ENCODE results near the gene ARHGAP22. TPM values are rescaled to one million over a fixed set of nuclear protein-coding genes. Genes with fewer than 3 reads are reported as not detected.
A peak's percentile ranks its signal among the peaks of the same experiment; 100 is the strongest.

ARHGAP22 gene
- total RNA-seq, 6 donors from 2014 or later, result 1.4 to 25.1 (median 7.1) TPM

DNA sequence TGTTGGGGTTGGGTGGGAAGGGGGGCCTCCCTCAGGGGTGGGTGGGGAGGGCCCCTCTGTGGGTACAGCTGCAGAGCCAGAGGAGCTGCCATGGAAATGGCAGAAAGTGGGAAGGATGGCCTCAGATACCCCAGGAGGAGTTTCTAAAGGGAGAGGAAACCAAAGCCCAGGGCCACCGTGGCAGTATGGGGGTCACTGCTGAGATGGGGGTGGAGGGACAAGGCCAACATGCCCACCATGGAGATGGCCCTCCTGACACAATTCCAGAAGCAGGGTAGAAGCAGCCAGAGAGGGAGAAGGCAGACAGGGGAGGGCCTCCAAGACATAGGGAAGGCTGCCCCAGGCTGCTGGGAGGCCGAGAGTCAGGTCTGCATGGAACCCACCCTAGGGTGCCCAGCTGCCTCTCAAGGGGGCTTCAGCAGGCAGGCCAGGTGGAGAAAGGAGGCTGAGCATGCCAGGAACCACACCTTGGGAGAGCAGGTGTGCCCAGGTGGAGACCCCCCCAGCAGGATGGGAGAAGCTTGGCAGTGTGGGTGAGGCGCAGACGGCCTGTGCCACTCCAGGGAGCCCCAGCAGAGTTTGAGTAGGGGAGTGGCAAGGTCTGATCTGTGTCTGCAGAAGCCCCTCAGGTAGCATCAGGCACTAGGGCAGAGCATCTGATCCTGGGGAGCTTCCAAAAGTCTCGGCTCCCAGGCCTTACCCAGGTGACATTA is 146.8 kb downstream of the ARHGAP22 start:
- ATAC-seq (ENCODE audit: low FRiP score in 2 of 2) (no peak), DNase-seq (peak in 1 of 2 donors; percentile 47)
- Histone ChIP-seq H3K27ac (no peak overlapping the region), H3K27me3 (no peaks in the 10 kb centered on the region), H3K4me1 (peaks cover 6 to 14% (median 10%) of the 10 kb centered on the region in 4 donors), H3K9me3 (no peaks in the 10 kb centered on the region), H3K36me3 (no peaks in the 10 kb centered on the region), H3K4me3 (no peak overlapping the region)
- TF ChIP-seq POLR2A (IDR thresholded peaks at IDR 0.05) (no peak), EP300 (IDR thresholded peaks at IDR 0.05) (no peak)
- TF ChIP-seq, protein P1, sequence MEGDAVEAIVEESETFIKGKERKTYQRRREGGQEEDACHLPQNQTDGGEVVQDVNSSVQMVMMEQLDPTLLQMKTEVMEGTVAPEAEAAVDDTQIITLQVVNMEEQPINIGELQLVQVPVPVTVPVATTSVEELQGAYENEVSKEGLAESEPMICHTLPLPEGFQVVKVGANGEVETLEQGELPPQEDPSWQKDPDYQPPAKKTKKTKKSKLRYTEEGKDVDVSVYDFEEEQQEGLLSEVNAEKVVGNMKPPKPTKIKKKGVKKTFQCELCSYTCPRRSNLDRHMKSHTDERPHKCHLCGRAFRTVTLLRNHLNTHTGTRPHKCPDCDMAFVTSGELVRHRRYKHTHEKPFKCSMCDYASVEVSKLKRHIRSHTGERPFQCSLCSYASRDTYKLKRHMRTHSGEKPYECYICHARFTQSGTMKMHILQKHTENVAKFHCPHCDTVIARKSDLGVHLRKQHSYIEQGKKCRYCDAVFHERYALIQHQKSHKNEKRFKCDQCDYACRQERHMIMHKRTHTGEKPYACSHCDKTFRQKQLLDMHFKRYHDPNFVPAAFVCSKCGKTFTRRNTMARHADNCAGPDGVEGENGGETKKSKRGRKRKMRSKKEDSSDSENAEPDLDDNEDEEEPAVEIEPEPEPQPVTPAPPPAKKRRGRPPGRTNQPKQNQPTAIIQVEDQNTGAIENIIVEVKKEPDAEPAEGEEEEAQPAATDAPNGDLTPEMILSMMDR (IDR thresholded peaks at IDR 0.05), result no peak
- 60 to 71% methylated on average over 4 to 5 of the region's 5 CpGs for WGBS, 2 donors

DNA sequence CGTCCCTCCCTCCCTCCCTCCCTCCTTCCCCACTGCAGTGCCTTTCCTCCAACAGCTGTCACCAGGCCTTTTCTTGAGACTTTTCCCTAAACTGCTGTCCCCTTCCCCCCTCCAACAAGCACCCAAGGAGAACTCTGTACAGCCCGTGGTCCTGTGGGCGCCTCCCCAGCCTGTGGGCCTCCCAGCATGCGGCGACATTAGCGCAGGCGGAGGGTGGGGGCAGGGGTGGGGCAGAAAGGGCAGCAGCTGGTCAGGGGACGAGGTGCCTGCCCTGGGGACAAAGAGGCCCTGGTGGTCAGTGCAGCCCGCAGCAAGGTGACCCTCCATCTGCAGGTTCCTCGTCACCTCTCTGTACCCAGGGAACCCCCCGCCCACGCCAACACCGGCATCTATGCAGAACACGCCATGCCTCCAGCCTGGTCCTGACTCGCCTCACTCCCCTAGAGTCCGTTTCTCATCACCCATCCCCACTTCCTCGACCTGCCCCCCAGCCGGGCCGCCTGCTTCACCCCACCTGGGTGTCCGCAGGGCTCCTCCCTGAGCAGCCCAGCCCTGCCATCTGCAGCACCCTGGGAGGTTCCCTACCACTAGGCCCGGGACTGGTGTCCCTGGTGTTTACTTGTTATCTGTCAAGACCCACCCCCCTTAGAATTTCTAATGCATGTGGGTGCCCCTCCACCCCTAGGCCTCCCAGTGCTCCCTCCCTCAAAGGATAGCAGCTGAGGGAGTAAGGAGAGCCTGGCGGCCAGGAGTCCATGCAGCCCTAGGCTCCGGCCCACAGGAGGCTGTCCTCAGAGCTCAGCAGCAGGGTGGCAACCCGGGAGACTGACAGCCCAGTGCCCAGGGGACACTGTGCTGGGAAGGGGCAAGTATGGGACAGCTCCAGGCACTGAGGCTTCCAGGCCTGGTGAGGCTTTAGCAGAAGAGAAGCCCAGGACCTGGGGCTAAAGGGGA is 147.8 kb downstream of the ARHGAP22 start:
- H3K36me3 ChIP-seq, result no peaks in the 10 kb centered on the region
- no peak overlapping the region for H3K27ac ChIP-seq
- H3K4me1 ChIP-seq, result peaks cover 6 to 14% (median 10%) of the 10 kb centered on the region in 4 donors
- TF ChIP-seq, protein P1 (IDR thresholded peaks at IDR 0.05), result no peak
- no peak for TF ChIP-seq POLR2A (IDR thresholded peaks at IDR 0.05)
- no peak for TF ChIP-seq POLR2AphosphoS5 (IDR thresholded peaks at IDR 0.05)
- no peak for TF ChIP-seq EP300 (IDR thresholded peaks at IDR 0.05)
- no peak overlapping the region for H3K4me3 ChIP-seq
- 56 to 62% methylated on average over 21 to 24 of the region's 24 CpGs for WGBS, 2 donors
- no peaks in the 10 kb centered on the region for H3K9me3 ChIP-seq
- DNase-seq (peak in 1 of 2 donors; percentile 61), ATAC-seq (ENCODE audit: low FRiP score in 2 of 2) (no peak)
- H3K27me3 ChIP-seq, result no peaks in the 10 kb centered on the region

DNA sequence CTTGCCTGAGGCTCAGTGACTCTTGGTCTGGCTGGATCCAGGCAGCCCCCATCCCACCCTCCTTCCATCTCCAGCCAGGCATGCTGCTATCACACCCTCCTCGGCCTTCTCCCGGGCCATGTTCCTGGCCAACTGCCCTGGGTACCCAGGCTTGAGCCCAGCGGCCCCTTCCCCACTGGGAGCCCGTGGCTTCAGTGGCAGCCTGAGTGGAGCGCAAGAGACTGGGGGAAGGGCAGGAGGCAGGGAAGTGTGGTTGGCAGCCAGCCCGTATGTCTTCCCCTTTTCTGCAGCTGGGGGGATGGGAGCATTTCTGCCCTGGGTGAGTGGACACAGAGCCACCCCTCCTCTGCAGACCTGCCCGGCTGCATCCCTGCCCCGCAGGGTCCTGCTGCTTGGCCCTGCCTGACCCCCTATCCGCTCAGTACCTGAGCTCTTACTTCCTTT is 148.5 kb downstream of the ARHGAP22 start:
- Histone ChIP-seq H3K27ac (no peak overlapping the region), H3K36me3 (no peaks in the 10 kb centered on the region), H3K4me3 (no peak overlapping the region), H3K4me1 (peaks cover 6 to 14% (median 10%) of the 10 kb centered on the region in 4 donors), H3K9me3 (no peaks in the 10 kb centered on the region), H3K27me3 (no peaks in the 10 kb centered on the region)
- TF ChIP-seq EP300 (IDR thresholded peaks at IDR 0.05), result no peak
- no peak for TF ChIP-seq POLR2AphosphoS5 (IDR thresholded peaks at IDR 0.05)
- no peak for TF ChIP-seq POLR2A (IDR thresholded peaks at IDR 0.05)
- TF ChIP-seq, protein P1 (IDR thresholded peaks at IDR 0.05), result no peak
- WGBS, 2 donors, result 6 to 9% methylated on average over 6 to 7 of the region's 9 CpGs
- peak in 1 of 2 donors; percentile 59 for ATAC-seq (ENCODE audit: low FRiP score in 2 of 2)
- DNase-seq, result peak; percentile 50 to 61

DNA sequence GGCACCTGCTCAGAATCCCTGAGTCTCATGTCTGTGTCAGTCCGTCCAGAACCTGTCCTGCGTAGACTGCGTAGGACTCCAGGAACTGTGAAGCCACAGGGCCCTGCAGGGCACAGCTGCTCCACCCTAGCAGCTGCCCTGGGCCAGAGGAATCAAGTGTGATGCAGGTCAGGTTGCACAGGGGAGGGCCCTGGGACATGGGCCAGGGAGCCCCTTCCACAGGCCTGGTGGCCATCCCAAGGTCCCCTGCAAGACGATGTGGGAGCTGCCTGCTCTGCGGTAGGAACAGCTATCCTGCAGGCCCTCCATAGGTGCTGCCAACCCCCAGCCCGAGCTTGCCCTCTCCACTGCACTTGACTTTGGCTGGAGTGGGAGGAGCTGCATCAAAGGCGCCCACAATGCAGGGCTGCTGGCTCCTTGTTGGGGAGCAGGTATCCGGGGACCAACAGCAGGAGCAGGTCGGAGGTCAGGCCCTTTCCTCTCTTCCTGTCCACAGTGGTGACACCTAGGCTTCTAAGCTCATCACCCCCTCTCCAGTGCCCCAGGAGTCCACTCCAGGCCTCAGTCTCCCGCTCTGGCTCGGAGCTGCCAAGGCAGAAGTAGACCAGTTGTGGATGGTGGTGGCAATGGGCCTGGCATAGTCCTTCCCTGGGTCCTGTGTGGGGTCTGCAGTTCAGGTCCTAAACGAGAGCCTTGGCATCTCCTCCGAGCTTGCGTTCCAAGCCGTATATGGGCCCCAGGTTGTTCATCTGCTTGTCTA is 149.3 kb downstream of the ARHGAP22 start:
- Histone ChIP-seq H3K27me3 (no peaks in the 10 kb centered on the region), H3K4me1 (peaks cover 6 to 14% (median 10%) of the 10 kb centered on the region in 4 donors), H3K27ac (no peak overlapping the region), H3K4me3 (no peak overlapping the region), H3K9me3 (no peaks in the 10 kb centered on the region), H3K36me3 (no peaks in the 10 kb centered on the region)
- no peak for ATAC-seq (ENCODE audit: low FRiP score in 2 of 2)
- WGBS, 2 donors, result 91 to 97% methylated on average over 6 to 14 of the region's 15 CpGs
- no peak for DNase-seq
- no peak for TF ChIP-seq POLR2AphosphoS5 (IDR thresholded peaks at IDR 0.05)
- TF ChIP-seq, protein P1 (IDR thresholded peaks at IDR 0.05), result no peak
- no peak for TF ChIP-seq EP300 (IDR thresholded peaks at IDR 0.05)
- no peak for TF ChIP-seq POLR2A (IDR thresholded peaks at IDR 0.05)

All from upper lobe of left lung (tissue), 6 donors.